ENCODE measurements around the gene TNS3.

Gene TNS3

DNA sequence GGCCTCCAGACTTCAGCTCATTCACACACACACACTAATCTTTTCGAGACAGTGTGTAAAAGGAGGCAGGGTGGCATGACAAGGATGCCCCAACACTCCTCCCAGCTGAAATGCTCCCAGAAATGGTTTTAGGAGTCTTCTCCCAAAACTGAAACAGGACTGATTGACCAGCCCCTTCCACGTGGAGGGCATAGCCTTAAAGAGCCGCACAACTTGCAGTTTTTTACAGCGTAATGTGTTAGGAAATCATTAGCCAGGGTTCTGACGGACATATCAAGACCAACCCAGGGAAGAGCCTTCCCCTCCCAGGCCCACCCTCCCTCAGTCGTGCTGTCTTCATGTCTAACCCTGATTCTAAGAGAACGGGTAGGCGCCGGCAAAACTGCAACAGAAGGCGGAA, 224.6 kb downstream of the TNS3 start:
- no peak for DNase-seq

DNA sequence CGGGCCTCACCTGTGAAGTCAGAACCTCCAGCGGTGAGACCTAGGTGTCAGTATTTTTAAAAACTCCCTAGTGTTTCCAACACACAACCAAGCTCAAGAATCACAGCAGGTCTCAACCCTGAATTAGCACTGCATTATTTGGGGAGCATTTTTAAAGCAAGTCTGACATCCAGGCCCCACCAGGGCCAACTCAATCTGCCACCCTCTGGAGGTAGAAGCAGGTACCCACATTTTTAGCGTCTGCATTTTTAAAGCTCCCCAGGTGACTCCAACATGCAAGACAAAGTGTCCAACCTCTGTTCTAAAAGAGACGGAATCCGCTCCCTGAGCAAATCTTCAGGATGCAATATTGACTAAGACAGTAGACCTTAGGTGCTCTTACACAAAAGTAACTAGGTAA, 225.7 kb downstream of the TNS3 start:
- DNase-seq, result no peak

DNA sequence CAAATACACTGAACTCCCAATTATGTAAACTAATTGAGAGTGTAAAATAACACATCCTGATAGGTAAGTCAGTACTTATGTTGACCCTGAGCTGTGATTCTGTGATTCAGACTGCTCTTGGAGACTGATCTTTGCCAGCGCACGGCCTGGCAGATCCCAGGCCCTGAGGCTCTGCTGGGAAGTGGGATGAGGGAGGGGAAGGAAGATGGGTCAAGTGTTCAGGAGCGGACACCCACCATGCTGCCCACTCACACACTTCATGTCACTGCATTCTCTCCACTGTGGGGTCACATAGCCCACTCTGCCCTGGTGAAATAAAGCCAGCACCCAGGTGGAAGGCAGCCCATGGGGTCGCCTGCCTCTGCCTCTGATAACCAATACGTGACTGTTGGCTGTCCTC, 226.2 kb downstream of the TNS3 start:
- no peak for DNase-seq

DNA sequence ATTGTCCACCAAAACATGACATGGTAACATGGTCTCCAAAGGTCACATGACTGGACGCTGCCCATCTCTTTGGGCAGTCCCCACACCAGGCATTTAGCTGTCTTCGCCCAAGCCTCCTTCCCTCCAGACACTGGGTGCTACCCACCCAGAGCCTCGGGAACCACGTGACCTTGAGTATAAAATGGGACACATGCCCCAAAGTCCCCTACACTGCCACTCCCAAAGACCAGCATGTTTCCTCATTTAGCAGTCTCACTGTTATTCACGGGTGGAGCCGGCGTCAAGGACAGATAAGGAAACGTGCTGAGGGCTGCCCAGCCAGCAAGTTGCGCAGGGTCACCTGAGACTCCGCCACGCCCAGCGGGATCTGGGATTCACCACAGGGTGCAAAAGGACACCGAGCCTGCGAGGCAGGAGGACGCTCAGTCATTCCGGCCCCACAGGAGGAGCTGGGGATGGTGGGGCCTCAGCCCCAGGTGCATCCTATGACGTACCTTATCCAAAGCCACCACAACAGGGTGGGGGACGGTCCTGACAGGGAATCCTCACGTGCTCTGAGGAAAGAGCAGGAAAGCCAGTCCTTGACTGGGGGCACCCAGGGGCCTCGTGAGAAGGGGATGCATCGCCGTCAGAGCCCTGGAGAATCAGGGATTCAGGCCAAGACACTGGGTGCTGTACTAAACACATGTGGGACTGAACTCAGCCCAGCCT, 226.9 kb downstream of the TNS3 start:
- DNase-seq, result no peak

DNA sequence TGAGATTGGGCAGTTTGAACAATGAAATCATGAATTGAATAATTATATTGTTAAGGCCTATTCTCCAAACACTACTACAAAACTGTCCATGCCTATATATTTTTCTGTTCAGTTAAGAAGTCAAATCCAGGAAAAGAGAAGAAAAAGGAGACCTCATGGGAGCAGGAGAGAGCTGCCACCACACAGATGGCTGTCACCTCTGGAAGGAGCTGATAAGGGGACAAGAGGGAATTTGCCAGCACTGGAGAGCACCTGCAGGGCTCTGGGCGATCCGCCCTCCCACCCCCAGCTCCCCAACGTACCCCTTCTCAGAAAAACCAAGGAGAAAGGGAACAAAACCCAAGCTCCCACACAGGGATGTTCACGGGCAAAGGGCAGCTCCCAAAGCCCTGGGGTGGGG, 227.8 kb downstream of the TNS3 start:
- DNase-seq, result no peak

DNA sequence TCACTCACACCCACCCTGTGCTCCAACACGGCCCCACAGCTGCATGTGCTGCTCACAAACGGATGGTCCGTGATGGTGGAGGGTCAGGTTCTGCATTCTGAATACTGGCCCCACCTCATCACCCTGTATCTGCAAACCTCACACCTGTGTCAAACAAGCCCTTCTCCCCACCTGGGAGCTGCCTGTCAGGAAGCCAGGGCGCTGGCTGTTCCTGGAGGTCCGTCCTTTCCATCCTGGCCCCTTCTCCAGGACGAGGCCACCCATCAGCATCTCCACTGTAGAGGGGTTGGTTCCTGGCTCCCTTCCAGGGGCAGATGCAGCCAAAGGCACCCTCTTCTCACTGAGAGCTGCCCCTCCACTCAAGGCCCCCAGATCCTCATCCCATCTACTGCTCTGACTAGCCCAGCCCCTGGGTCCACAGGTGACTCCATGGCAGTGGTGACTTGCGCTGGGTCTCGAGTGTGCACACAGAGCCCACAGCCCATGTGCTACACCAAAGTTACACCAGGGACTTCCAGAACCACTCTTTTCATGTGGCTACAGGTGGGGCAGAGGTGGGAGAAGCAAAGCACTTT, 229.4 kb downstream of the TNS3 start:
- no peak for DNase-seq

DNA sequence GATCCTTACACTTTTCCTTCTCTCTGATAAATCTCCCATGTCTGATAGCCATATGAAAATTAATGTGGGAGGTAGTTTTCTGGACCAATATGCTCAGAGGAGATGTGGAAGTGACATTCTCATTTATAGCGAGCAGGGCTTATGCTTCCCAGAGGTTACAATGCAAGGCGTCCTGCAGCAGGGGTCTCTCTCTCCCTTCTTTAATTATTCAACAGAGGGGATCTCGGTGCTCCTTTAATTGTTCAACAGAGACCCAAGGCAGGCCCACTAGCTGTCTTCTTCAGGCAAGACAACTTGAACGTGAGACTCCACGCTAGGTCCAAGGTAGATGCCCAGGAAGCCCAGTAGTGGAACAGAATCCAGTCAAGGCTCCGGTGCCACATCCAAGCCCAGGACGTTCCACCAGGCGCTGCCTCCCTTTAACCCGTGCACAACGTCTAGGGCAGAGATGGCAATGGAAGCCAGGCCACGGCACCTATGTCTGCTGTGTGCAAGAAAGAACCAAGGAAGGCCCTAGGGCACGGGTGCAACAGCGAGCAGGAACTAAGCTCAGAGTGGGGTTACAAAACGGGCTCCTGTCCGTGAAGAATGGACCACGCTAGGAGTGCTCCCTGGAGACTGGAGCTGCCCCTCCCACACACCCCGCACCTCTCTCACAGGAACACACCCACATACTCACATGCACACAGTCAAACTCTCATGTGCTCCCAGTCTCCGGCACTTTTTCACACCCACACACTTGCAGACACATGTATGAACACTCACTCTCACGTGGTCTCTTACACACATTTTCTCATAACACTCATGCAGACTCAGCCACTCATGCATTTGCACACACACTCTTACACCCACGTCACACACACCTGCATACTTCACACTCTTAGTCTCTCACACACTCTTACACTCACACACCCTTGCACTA, 230.4 kb downstream of the TNS3 start:
- no peak for DNase-seq

DNA sequence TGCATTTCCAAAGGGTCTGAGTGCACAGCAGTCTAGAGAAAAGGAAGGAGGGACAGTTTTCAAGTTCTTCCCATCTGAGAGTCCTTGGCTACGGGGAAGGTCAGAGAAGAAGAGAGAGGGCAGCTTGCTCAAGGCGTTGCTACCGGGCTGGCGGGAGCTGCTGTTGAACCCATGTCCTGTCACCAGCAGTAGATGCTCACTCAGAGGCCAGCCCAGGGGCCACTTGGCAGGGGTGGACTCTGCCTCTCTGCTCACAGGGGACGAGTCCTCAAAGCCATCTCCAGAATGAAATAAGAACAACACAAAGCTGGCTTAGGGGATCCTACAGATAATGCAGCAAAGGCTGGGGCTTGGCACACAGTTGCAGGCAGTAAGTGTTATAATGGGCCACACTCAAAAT, 231.5 kb downstream of the TNS3 start:
- DNase-seq, result no peak

DNA sequence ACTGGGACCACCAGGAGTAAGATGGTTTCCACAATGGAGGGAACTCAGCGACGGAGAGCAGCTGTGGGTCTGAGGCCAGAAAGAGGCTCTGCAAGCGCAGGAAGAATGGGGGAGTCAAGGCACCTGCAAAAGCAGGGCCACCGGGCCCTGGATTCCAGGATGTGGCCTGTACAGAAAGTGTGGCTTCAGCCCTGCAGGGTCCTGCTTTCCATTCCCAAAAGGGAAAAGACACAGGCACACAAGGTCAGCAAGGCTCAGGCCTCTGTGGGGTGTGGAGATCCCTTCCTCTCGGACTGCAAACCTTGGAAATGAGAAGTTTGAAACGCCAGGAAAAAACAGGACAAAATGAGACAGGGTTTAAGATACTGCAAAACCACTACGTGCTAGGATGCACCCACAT, 232.5 kb downstream of the TNS3 start:
- DNase-seq, result no peak

DNA sequence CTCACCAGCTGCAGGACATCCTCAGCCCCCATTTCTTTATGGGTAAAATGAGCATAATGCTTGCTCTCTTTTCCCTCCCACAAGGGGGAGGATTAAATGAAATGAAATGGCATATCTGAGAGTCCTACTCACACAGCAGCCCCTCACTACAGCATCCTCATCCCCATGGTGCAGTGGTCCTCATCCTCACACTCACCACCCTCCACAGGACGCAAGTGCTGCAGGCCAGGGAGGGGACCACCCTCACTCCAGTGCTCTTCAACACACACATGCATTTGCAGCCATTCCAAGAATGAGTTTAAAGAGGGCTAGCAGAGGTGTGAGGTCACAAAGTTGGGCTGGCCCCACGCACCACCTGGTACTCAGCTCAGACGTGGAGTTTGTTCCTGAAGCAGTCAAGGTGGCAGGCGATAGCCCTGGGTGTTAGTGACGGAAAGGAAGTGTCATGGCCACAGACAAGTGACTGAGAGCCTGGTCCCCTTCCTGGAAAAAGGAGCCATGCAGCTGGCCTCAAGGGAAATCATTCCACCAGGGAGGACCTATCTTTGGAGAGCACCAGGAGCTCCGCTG, 234.0 kb downstream of the TNS3 start:
- no peak for DNase-seq

DNA sequence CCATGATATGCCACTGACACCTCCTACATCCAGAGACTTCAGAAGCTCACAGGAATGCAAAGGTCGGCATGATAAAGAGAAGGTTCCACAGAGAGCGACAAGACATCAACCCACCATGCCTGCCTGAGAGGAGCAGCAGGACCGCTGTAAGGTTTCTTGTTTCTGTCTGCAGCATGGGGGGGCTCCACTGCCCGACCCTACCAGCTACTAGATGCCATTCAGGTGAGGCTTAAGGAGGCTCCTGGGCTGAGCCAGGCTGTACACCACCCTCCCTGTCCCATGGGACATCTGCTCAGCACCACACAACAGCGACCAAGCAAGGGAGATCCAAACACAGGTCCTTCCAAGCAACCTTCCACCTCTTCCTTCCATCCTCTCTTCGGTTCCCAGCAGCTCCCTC, 234.6 kb downstream of the TNS3 start:
- no peak for DNase-seq

DNA sequence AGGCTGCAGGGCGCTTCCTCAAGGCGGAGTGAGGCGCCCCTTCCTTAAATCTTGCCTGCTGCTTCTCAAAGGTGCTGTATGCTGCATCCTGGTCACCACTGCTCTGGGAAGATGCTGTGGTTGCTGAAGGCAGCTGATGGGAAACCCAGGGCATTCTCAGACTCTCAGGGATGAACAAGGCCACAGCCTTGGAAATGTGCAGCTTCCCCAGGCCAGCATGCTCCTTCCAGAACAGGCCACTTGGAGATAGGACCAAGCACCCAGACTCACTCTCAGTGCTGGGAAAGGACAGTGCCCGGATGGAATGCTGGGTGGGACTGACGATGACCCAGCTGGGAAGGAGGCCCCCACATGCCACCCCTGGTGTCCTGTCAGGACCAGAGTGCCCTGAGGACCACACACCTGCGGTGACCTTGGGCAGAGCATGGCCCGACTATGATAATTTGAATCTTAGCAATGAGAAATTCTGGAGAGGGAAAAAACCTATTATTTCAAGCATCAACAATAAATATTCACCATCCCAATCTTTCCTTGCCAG, 235.5 kb downstream of the TNS3 start:
- no peak for DNase-seq

DNA sequence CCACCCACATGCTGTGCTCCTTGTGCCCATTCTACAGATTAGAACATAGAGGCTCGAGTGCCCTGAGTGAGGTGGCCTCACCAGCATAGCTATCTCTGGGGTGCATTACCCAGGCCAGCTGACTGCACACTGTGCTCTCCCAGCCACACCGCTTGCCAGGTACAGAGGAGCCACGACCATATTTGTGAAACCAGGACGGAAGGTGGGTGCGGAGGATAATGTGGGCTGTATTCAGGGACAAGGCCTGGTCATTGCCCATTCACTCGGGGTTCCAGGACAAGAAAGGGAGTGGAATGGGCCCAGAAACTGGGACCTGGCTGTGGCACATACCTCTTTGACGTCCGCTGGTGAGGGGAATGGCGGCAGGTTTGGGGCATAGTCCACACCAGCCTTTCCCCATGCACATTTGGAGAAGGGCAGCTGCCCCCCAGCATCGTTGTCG, 236.0 kb downstream of the TNS3 start:
- no peak for DNase-seq

DNA sequence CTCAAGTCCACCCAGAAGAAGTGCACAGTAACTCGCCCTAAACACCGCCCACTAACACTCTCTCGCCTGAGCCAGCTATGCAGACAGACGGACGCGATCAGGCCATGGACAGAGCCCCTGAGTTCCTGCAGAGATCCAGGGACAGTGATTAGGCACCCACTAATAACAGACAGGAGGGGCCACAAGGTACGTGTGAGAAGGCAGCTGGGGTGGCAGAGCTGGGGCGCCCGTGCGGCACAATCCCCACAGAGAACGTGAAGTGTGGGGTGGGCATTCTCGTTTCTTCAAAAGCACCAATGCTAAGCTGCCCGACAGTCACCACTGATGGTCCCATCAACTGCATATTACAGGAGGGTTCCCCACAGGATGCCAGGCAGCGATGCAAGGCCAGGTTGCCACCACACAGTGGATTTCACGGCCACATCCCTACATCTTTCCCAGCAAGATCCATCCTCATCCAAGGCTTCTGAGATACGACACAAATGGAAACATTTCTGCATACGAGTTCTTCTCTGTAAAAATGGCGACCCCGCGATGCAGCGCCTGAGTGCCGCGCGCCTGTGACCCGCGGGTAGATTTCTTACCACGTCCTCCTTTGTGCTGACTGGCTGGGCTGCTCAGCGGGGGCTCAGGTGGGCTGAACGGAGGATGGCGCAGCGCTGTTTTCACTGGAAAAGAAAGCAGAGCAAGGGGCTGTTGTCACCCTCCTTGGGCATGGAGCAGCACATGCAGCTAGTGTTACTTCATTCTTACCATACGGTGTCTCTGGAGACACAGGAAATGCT, 237.5 kb downstream of the TNS3 start:
- no peak for DNase-seq

DNA sequence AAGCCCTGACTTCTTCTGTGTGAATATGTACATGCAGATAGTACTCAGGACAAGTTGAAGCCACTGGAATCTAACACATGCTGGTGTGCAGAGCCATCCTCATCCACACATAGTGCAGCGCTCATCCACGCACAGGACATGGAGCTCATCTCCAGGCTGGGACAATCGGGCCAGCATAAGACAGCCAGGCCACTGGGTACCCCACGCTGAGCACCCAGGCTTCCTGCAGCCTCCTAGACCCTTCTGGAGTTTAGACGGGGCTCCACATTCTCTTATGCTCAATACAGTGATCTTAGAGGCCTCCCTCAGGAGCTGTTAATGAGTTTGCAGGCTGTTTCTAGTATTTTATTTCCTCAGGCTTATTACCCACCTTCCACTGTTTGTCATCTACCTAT, 238.9 kb downstream of the TNS3 start:
- no peak for DNase-seq

DNA sequence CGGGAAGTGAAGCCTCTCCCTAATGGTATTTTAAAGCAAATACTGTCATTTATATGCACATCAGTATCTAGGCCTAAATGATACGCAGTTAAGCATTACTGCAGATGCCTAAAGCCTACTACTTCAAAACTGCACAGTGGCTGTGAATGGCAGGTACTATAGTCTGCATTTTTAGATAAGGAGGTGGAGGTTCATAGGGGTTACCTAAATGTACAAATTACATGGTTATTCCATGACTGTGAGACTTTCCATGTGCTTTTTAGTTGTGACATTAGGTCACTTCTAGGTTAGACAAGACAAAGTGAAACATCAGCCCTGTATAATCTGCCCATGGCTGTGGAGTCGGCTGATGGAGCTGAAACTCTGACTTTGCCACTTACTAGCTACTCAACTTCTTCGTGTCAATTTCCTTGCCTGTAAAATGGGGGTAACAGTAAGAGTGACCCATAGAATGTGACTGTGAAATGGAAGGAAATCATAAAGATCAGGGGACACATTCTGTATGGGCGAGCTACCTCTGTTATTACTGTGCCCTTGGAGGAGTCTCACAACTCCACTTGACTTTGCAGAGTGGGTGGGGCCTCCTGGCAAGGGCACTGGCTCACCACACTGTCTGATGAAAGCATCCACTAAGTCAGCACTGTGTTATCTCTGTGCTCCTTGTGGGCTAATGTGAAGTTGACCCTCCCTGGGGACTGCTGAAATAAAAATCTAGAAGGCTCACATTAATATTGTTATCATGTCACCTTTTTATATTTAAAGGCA, 239.4 kb downstream of the TNS3 start:
- no peak for DNase-seq

DNA sequence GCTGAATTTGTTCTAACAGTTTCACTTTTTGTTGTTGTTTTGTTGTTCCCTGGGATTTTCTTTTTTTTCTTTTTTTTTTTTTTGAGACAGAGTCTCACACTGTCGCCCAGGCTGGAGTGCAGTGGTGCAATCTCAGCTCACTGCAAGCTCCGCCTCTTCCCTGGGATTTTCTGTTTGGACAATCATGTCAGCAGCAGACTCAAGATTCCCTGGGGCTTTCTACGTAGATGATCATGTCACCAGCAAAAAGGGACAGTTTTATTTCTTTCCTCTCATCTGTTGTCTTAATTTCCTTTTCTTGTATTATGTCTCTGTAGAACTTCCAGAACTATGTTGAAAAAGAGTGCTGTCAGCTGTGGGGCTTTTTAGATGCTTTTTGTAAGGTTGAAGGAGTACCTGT, 241.4 kb downstream of the TNS3 start:
- no peak for DNase-seq

DNA sequence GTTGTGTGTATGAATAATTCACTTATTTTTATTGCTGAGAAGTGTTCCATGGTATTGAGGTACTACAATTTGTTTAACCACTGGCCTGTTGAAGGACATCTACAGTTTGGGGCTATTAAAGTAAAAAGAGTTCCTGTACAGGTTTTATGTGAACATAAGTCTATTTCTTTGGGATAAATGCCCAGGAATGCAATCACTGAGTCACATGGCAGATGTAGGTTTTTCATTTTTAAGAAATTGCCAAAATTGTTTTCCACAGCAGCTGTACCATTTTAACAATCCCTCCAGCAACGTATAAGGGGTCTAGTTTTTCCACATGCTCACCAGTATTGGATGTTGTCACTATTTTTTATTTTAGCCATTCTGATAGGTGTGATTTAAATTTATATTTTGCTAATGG, 243.9 kb downstream of the TNS3 start:
- no peak for DNase-seq

DNA sequence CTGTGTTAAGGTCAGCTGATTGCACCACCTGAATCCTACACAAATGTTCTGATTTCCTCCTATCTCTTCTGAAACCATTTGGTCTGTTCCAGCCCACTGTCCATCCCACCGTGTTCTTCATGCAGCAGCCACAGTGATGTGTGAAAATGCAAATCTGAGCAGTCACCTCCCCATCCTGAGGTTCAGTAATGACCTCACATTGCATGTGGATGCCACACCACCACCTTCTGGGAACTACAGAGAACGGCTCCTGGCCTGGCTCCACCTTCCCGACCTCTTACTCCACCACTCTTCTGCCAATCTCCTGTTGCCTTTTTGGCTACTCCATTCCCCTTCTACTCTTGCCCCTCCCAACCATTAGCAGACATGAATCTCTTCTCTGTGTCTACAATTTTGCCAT, 244.4 kb downstream of the TNS3 start:
- DNase-seq, result no peak

DNA sequence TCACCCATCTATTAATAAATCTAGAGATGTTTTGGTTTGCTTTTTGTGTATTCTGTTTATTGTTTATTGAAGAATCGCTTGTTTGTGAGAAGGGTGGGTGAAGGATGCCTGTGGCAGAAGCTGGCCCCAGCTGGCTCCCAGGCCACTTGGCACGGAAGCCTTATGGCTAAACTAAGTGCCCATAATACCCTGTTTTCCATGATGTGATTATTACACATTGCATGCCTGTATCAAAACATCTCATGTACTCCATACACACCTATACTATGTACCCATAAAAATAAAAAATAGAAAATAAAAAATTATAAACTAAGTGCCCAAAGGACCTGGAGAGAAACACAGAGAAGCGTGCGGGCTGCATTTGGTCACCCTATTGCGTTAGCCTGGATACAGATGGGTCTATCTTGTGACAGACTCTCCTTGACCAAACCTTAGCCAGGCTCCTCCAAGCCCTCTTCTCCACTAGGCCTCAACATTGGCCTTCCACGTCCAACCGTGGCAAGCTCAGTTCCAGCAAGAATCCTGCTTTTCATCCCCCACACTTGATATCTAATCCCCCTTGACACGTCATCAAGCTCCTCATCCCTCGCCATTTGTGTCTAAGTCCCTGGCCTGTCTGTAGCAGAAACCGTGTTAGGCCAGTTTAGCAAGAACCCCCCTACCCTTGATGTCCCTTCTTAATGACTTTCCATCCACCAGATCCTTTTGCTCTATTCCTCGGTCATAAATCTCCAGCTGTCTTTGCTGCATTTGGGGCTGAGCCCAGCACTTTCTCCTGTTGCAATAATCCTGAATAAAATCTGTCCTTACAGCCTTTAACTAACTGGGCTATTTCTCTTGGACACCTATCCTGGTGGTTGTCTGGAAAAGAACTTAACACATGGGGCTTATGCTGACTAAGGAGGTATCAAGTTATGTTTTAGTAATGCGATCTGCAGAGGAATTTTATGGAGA, 245.2 kb downstream of the TNS3 start:
- DNase-seq, result no peak

Data from DMS79 (cell line).